ENCODE data around the gene SLC39A10. TPM values are rescaled to one million over a fixed set of nuclear protein-coding genes. Genes with fewer than 3 reads are reported as not detected.
"Not testable (repeated sequence)": the region's sequence is repeated elsewhere in the genome, so short reads cannot be mapped to it uniquely, and the experiment has no call there.

The SLC39A10 gene
- total RNA-seq, 3 donors from 2014 or later: 15.3 to 22.6 (median 18.6) TPM

- intact Hi-C loops (cut with DNase I, micrococcal nuclease): no loop called here
- DNase-seq (no peak), ATAC-seq (no peak)
- TF ChIP-seq CTCF (IDR thresholded peaks at IDR 0.05): no peak
- peaks cover 3% of the 10 kb centered on the region for H3K9me3 ChIP-seq
- H3K4me1 ChIP-seq (ENCODE audit: low read depth): no peaks in the 10 kb centered on the region
- no peak overlapping the region for H3K4me3 ChIP-seq
- no peaks in the 10 kb centered on the region for H3K36me3 ChIP-seq (ENCODE audit: low read depth)
These were observed 30.5 kb downstream of the SLC39A10 start for GRCh38 chr2:195687320-195688086.

GRCh38 chr2:195692531-195692930 is 35.5 kb downstream of the SLC39A10 start:
- H3K4me3 ChIP-seq; intact Hi-C loops (cut with DNase I, micrococcal nuclease); H3K4me1 ChIP-seq (ENCODE audit: low read depth); H3K9me3 ChIP-seq; DNase-seq; H3K36me3 ChIP-seq (ENCODE audit: low read depth); ATAC-seq: not testable (repeated sequence)

GRCh38 chr2:195694553-195694952 is 37.5 kb downstream of the SLC39A10 start:
- TF ChIP-seq CTCF (IDR thresholded peaks at IDR 0.05): no peak
- DNase-seq: no peak
- Histone ChIP-seq H3K4me3 (no peak overlapping the region), H3K9me3 (peaks cover 5% of the 10 kb centered on the region), H3K36me3 (ENCODE audit: low read depth) (no peaks in the 10 kb centered on the region), H3K4me1 (ENCODE audit: low read depth) (no peaks in the 10 kb centered on the region)
- intact Hi-C loops (cut with DNase I, micrococcal nuclease): no loop called here
- no peak for ATAC-seq

- TF ChIP-seq CTCF (IDR thresholded peaks at IDR 0.05): no peak
- intact Hi-C loops (cut with DNase I, micrococcal nuclease): no loop called here
- Histone ChIP-seq H3K4me1 (ENCODE audit: low read depth) (no peaks in the 10 kb centered on the region), H3K9me3 (peaks cover 9% of the 10 kb centered on the region), H3K36me3 (ENCODE audit: low read depth) (no peaks in the 10 kb centered on the region), H3K4me3 (no peak overlapping the region)
- DNase-seq: no peak
- no peak for ATAC-seq
These were observed 38.1 kb downstream of the SLC39A10 start for GRCh38 chr2:195695002-195695631.

- Histone ChIP-seq H3K4me3 (no peak overlapping the region), H3K4me1 (ENCODE audit: low read depth) (no peaks in the 10 kb centered on the region), H3K36me3 (ENCODE audit: low read depth) (no peaks in the 10 kb centered on the region), H3K9me3 (peaks cover 16% of the 10 kb centered on the region)
- no peak for DNase-seq
- intact Hi-C loops (cut with DNase I, micrococcal nuclease): no loop called here
- no peak for TF ChIP-seq CTCF (IDR thresholded peaks at IDR 0.05)
- no peak for ATAC-seq
These were observed 39.0 kb downstream of the SLC39A10 start for GRCh38 chr2:195696012-195696411.

GRCh38 chr2:195697681-195698220 is 40.7 kb downstream of the SLC39A10 start:
- intact Hi-C loops (cut with DNase I, micrococcal nuclease): no loop called here

More at GRCh38 chr2:195697681-195698220, 40.7 kb downstream of the SLC39A10 start:
- H3K4me3 ChIP-seq: no peak overlapping the region
- no peak for DNase-seq
- H3K36me3 ChIP-seq (ENCODE audit: low read depth): no peaks in the 10 kb centered on the region
- TF ChIP-seq CTCF (IDR thresholded peaks at IDR 0.05): no peak
- peaks cover 16% of the 10 kb centered on the region for H3K9me3 ChIP-seq
- no peak for ATAC-seq
- no peaks in the 10 kb centered on the region for H3K4me1 ChIP-seq (ENCODE audit: low read depth)

All from mucosa of descending colon (tissue), 3 donors.